SJSA1 (cell line): Measurements from ENCODE around the gene SMIM38. TPM values are rescaled to one million over a fixed set of nuclear protein-coding genes. Genes with fewer than 3 reads are reported as not detected.

Experiments
- DNase-seq, 2 experiments: peaks; one replicate each; pipeline ENCODE4 v3.0.0-alpha.2; 2015 to 2020; ENCODE audit warnings: low spot score in 2 of 2, low read depth in 1 of 2
- H3K27ac ChIP-seq: fragments of 250-450 bp; sonication (Bioruptor Pico); 2 replicates; pipeline ENCODE4 v1.5.1; 2020; ENCODE audit warnings: mild to moderate bottlenecking, moderate library complexity
- H3K27me3 ChIP-seq: fragments of 250-450 bp; sonication (Bioruptor Pico); replicated peaks from 2 replicates; pipeline ENCODE4 v1.5.1; 2020; ENCODE audit warnings: mild to moderate bottlenecking, moderate library complexity
- H3K36me3 ChIP-seq: fragments of 250-450 bp; sonication (Bioruptor Pico); 2 replicates; pipeline ENCODE4 v1.5.1; 2020; ENCODE audit warnings: mild to moderate bottlenecking
- H3K4me1 ChIP-seq: fragments of 250-450 bp; sonication (Bioruptor Pico); replicated peaks from 2 replicates; pipeline ENCODE4 v1.6.1; 2021; ENCODE audit warnings: mild to moderate bottlenecking
- H3K4me3 ChIP-seq: fragments of 250-450 bp; sonication (Bioruptor Pico); 2 replicates; pipeline ENCODE4 v1.5.1; 2020; ENCODE audit warnings: mild to moderate bottlenecking
- H3K9me3 ChIP-seq: fragments of 250-450 bp; sonication (Bioruptor Pico); replicated peaks from 2 replicates; pipeline ENCODE4 v1.5.1; 2020; ENCODE audit warnings: mild to moderate bottlenecking
- total RNA-seq: library from RNA; depleted of rRNA; stranded (reverse); fragments of >200 nt; shearing (Covaris generic); gene quantifications from 2 replicates; pipeline ENCODE4 v1.2.3, GENCODE V29; 2014; rRNA removed

Gene SMIM38
- total RNA-seq, 1 experiment from 2014 or later, result 0.50 TPM

DNA sequence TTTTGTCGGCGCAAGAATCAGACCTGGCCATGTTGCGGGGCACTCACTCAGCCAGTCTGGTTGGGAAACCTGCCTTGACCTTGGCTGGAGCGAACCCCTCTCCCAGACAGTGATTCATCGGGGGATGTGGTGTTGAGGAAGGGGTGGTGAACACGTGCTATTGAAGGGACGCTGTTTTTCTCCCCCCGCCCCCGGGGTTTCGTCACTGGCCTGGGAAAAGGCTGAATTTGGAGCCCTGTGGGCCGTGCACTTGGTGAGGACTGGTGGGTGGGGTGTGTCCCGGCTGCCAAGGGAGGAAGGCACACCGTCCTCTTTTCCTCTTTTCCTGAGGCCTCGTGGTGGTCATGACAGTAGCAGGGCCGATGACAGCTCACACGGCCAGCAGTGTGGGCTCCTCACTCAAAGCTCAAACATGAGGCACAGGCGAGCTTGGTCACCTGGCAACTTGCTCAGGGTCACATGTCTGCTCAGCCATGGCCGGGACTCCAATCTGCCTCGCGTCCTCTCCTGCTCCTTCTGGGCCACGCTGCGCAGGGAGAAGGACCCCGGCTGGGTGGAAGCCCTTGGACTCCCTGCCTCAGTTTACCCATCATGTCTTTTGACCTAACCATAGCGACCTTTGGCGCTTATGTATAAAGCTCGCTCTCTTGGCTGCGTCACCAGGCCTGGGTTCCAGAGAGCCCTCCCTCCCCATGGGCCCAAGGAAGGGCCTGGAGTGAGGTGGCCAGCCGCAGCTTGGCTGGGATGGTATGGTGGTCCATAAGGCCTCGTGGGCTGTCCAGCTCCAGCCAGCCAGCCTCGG, 49.4 kb downstream of the SMIM38 start:
- H3K27me3 ChIP-seq, result no peaks in the 10 kb centered on the region; the same call in 1 of the 2 replicates
- peak in 1 of 2 experiments; percentile 59 for DNase-seq
- H3K4me3 ChIP-seq, result no peak overlapping the region
- H3K36me3 ChIP-seq, result no peaks in the 10 kb centered on the region
- no peak overlapping the region for H3K27ac ChIP-seq
- H3K9me3 ChIP-seq, result no peaks in the 10 kb centered on the region
- H3K4me1 ChIP-seq, result peaks cover 7% of the 10 kb centered on the region

Other genes starting within 250 kb of the SMIM38 start
- not detected in 2 replicates for gene MRGPRD, start 174.9 kb upstream of the SMIM38 start, total RNA-seq
- 25.8 and 27.4 TPM in 2 replicates for gene MRGPRF, start 142.7 kb upstream of the SMIM38 start, total RNA-seq
- 21.7 and 24.1 TPM in 2 replicates for gene TPCN2, start 107.0 kb upstream of the SMIM38 start, total RNA-seq
- gene MYEOV, start 138.2 kb downstream of the SMIM38 start, total RNA-seq, result 3.4 and 5.3 TPM in 2 replicates